ENCODE data around the gene FILIP1.
"Not testable (repeated sequence)": the region's sequence is repeated elsewhere in the genome, so short reads cannot be mapped to it uniquely, and the experiment has no call there.

FILIP1 gene

GRCh38 chr6:75436869-75437268, 56.7 kb downstream of the FILIP1 start:
- DNase-seq (ENCODE audit: low read depth in 1 of 2, low spot score in 1 of 2): no peak
- Histone ChIP-seq H3K4me3 (replicated peaks; ENCODE audit: insufficient read depth, low read length) (no peak overlapping the region), H3K27me3 (ENCODE audit: insufficient read depth, poor library complexity, severe bottlenecking) (no peaks in the 10 kb centered on the region), H3K27ac (replicated peaks) (no peak overlapping the region)
- TF ChIP-seq SPI1 (IDR thresholded peaks at IDR 0.05; ENCODE audit: borderline replicate concordance, low read depth) (no peak), CTCF (IDR thresholded peaks at IDR 0.05; ENCODE audit: insufficient read depth, low read length) (no peak), REST (IDR thresholded peaks at IDR 0.05; ENCODE audit: insufficient replicate concordance, low read depth) (no peak), POLR2AphosphoS5 (IDR thresholded peaks at IDR 0.05; ENCODE audit: low read depth) (no peak), GABPA (IDR thresholded peaks at IDR 0.05; ENCODE audit: low read depth) (no peak)

GRCh38 chr6:75432809-75433208, 60.8 kb downstream of the FILIP1 start:
- H3K27ac ChIP-seq (replicated peaks); H3K27me3 ChIP-seq (ENCODE audit: insufficient read depth, poor library complexity, severe bottlenecking); DNase-seq (ENCODE audit: low read depth in 1 of 2, low spot score in 1 of 2); H3K4me3 ChIP-seq (replicated peaks; ENCODE audit: insufficient read depth, low read length): not testable (repeated sequence)

DNA sequence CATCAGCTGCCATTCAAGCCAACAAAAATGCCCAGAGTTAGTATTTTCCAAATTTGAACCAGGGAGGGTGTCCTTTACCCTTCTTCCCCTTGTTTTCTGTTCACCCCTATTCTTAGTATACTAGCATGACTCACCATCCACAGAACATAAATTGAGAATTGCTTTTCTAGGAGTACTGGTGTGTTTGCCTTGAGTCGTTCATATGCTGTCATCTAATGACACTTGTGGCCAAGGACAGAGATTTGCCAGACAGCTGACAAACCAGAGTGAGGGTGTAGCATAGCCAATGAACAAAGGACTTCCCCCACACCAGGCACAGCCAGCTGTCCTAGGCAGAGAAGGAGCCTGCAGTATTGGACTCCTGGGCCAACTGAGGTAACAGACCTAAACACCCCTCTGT, 62.2 kb downstream of the FILIP1 start:
- no peak overlapping the region for H3K27ac ChIP-seq (replicated peaks)
- no peak for DNase-seq (ENCODE audit: low read depth in 1 of 2, low spot score in 1 of 2)
- H3K27me3 ChIP-seq (ENCODE audit: insufficient read depth, poor library complexity, severe bottlenecking): no peaks in the 10 kb centered on the region
- no peak overlapping the region for H3K4me3 ChIP-seq (replicated peaks; ENCODE audit: insufficient read depth, low read length)
- TF ChIP-seq CTCF (IDR thresholded peaks at IDR 0.05; ENCODE audit: insufficient read depth, low read length) (no peak), GABPA (IDR thresholded peaks at IDR 0.05; ENCODE audit: low read depth) (no peak), SPI1 (IDR thresholded peaks at IDR 0.05; ENCODE audit: borderline replicate concordance, low read depth) (no peak), POLR2AphosphoS5 (IDR thresholded peaks at IDR 0.05; ENCODE audit: low read depth) (no peak), REST (IDR thresholded peaks at IDR 0.05; ENCODE audit: insufficient replicate concordance, low read depth) (no peak)

DNA sequence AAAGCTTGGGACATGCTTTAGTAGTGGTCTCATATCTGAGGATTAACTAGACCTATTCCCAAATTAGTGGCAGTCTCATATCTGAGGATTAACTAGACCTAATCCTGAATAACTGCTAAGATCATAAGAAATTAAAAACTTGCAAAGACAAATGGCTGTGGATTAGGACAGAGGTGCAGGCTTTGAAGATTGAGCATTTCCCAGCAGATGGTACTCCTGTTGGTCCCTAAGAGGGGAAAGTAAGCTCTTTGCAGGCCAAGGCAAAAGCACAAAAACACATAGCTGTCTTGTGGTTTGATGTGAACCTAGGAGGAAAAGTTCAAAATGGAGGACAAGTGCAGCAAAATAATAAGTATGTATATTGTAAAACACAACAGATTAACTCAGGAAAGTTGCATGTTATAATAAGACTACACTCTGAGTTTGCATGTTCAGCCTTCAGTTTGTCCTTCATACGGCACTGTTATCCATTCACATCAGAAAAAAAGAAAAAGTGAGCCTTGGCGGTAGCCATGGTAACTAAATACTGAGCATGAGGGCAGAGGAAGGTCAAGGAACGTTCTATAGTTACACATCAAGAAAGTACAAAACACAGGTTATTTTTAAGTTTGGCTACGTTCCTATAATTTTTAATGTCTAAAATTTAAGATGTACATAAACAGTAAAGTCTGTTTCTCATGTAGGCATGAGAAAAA, 62.8 kb downstream of the FILIP1 start:
- Histone ChIP-seq H3K4me3 (replicated peaks; ENCODE audit: insufficient read depth, low read length) (no peak overlapping the region), H3K27ac (replicated peaks) (no peak overlapping the region), H3K27me3 (ENCODE audit: insufficient read depth, poor library complexity, severe bottlenecking) (no peaks in the 10 kb centered on the region)
- TF ChIP-seq GABPA (IDR thresholded peaks at IDR 0.05; ENCODE audit: low read depth) (no peak), POLR2AphosphoS5 (IDR thresholded peaks at IDR 0.05; ENCODE audit: low read depth) (no peak), SPI1 (IDR thresholded peaks at IDR 0.05; ENCODE audit: borderline replicate concordance, low read depth) (no peak), REST (IDR thresholded peaks at IDR 0.05; ENCODE audit: insufficient replicate concordance, low read depth) (no peak)
- no peak for DNase-seq (ENCODE audit: low read depth in 1 of 2, low spot score in 1 of 2)

Data from HL-60 (cell line).